Glomerular visceral epithelial cell (primary cell): ENCODE measurements around the gene COL1A1.

Experiments
- DNase-seq: peaks from one replicate; pipeline ENCODE4 v3.0.0-alpha.2; 2016; ENCODE audit errors: extremely low spot score

COL1A1 gene

DNA sequence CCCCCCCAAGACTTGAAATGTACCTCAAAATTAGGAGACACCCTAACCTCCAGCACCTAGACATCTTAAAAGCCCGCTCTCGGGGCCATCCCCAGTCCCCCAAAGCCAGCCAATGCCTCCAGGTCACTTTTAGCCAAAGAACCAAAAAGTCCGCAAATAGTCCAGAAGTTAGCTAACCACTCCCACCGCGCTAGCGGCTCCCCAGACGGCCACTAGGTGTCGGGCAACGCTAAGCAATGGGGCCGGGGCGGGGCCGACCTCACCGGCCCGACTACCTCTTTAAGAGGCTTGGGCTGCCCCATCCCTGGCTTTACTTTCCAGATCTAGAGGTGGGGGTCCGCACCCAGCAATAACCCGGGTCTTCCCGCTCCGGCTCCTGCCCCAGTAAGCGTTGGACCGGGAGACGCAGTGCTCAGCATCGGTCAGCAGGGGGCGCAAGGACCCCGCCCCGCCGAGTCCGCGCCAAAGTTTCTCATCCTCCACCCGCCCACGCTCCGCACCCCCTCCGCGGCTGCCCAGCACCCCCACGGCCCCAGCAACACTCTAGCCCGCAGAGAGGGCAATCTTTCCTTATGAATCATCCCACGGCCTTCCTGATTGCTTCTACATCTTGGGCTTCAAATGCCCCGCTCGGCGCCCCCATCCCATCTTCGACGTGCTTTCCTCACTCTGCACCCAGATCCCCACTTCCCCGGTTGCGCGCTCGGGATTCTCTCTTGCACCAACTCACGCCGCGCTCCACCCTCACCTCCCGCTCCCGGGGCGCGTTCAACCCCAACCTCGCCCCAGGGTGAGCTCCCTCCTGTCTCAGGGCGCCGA lies 765 bp downstream of the COL1A1 start:
- DNase-seq, result peak; percentile 96

DNA sequence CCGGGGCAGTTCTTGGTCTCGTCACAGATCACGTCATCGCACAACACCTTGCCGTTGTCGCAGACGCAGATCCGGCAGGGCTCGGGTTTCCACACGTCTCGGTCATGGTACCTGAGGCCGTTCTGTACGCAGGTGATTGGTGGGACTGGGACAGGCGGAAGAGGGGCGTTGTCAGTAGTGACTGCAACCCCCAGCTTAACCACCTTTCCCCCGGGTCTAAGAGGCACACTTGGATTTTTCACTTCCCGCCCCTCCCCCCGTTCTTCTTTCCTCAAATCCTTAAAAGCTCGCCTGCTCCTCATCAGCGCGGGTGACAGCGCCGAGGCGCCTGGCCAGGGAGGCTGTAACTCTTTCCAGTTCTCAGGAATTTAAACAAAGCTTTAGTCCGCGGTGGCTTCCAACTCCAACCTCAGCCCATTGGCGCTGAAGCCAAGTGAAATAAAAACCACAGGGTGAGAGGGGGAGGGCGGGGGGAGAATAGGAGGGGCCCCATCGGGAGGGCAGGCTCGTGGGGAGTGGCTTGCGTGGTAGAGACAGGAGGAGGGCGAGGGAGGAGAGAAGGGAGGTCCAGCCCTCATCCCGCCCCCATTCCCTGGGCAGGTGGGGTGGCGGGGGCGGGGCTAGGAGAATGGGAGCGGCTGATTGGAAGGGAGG lies 1.5 kb downstream of the COL1A1 start:
- peak; percentile 98 for DNase-seq

DNA sequence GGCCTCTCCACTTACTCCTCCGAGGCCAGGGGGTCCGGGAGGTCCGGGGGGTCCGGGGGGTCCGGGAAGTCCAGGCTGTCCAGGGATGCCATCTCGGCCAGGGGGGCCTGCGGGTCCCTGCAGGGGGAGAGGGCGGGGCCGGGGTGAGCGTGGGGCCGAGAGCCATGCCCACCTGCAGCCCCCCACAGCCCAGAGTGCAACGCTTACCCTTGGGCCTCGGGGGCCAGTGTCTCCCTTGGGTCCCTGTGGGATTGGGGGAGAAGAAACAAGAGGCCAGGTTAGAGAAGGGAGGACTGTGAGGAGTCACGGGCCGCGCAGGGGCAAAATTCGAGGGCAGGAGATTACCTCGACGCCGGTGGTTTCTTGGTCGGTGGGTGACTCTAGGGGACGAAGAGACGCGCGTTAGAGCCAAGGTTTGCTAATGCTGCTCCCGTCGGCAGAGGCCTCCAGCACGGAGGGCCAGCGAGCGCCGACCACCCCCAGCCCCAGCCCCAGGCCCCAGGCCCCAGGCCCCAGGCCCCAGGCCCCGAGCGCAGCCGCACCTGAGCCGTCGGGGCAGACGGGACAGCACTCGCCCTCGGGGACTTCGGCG lies 2.1 kb downstream of the COL1A1 start:
- DNase-seq, result no peak

DNA sequence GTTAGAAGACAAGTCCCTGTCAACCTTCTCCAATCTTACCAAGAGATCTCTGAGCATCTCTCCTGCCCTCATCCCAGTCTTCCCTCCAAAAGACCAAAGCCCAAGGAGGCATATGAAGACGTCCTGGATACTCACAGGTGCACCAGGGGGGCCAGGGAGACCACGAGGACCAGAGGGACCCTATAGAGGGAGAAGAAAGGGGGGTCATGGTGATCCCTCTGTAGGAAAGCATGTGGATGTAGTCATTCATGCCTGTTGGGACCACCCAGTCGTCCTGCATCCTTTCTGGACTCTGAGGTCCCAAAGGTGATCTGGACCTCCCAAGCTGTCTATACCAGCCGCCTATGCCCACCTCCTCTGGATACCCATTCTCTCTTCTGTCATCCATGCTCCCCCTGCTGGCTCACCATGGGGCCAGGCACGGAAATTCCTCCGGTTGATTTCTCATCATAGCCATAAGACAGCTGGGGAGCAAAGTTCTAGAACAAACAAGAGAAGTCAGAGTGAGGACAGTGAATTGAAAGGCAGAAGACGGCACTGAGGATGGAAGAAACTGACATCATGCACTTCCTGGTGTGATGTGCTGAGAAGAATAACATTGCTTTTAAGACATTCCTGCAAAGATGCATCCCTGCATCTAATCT lies 3.3 kb downstream of the COL1A1 start:
- peak; percentile 75 for DNase-seq

DNA sequence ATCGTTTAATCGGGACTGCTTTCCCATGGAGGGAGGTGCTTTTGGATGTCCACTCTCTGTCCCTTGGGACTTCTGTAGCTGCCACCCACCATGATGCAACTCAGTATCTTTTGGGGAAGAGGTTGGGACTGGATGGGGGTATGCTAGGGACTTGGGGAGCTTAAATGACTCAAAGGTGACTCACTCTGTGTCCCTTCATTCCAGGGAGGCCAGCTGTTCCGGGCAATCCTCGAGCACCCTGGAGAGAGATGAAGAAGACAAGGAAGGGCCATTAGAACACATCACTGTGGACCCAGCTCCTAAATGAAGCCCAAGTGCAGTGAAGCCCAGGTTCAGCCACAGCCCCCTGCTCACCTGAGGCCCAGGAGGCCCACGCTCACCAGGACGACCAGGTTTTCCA lies 4.6 kb downstream of the COL1A1 start:
- DNase-seq, result no peak

DNA sequence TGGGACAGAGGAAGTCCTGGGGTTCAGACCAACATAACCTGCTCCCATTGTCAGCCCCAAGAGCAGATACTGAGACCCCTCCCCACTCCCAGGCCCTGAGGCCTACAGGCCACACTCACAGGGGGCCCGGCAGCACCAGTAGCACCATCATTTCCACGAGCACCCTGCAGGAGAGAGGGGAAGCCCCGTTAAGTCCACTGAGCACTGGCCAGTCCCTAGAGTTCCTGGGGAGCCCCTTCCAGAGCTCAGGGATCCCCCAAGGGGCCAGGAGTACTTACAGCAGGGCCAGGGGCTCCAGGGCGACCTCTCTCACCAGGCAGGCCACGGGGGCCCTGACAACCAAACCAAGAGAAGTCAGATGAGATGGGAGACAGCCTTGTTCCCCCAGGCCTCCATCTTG lies 5.4 kb downstream of the COL1A1 start:
- no peak for DNase-seq

DNA sequence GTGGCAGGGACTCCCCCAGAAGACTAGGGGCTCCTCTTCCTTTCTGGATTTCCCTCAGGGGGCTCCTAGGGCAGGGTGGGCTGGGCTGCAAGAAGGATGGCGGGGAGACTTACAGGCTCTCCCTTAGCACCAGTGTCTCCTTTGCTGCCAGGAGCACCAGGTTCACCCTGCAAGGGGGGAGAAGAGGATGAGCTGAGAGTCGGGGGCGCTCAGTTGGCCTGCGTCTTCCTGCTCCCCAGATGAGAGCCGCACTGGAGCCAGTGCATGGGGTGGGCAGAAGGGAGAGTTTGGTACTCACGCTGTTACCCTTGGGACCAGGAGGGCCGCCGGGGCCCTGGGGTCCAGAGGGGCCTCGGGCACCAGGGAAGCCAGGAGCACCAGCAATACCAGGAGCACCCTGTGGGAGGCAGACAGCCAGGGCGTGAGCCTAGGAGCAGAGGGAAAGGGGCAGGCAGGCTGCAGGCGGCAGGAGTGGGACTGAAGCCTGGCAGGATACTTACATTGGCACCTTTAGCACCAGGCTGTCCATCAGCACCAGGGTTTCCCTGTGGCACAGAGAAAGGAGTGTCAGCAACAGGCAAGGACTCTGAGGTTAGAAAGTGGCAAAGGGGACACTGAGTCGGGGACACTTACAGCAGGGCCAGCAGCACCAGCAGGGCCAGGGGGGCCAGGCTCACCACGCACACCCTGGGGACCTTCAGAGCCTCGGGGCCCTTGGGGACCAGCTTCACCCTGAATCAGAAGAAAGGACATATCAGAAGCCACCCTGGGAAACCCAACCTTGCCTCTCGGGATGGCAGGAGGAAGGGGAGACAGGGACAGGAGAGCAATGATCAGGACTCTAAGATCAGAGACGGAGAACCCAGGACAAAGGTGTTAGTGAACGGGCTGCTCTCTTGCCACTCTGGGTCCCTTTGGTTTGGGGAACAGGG lies 6.2 kb downstream of the COL1A1 start:
- DNase-seq, result no peak

DNA sequence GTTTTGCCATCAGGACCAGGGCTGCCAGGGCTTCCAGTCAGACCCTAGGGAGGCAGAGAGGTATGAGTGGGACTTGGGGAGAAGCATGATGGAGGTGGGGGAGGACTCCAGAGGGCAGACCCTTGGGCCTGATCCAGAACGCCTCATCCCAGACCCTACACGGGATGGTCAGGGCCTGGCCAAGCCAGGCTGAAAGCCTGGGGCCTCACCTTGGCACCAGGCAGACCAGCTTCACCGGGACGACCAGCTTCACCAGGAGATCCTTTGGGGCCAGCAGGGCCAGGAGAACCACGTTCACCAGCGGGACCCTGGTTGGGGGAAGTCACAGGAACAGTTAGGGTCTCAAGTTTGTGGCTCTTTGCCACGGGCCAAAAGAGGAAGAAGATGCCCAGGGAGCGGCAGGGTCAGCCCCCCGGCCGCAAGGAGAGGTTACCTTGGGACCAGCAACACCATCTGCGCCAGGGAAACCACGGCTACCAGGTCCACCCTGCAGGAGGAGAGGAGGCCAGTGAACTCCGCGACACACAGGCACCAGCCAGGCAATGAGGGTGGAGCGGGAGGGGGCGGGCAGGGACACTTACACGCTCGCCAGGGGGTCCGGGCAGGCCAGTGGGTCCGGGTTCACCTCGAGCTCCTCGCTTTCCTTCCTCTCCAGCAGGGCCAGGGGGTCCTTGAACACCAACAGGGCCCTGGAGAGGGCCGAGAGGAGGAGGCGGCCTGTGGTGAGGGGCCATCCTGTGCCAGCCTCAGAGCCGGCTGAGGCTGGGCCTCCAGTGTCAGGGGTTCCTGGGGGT lies 7.1 kb downstream of the COL1A1 start:
- no peak for DNase-seq

DNA sequence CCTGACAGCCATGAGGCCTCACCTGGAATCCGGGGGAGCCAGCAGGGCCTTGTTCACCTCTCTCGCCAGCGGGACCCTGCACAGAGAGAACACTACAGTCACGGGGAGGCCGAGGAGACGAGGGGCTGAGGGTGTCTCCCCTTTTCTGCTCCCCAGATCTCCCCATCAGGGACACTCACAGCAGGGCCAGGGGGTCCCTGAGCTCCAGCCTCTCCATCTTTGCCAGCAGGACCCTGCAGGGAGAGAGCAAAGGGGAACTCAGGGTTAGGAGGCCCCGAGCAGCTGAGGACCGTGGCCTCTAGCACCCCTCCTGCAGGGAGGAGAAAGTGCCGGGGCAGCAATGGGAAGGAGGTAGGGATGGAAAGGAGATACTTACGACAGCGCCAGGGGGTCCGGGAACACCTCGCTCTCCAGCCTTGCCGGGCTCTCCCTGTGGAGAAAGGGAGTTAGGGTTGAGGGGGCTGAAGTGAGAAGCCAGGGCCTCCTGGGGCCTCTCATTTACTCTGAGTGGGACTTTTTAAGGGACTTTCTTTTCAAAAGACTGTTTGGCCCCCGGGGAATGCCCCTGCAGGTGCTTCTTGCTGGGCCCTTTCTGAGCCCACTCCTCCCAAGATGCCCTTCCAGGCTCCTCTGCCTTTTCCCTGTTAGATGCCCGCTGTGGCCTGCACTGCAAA lies 8.7 kb downstream of the COL1A1 start:
- DNase-seq, result no peak

DNA sequence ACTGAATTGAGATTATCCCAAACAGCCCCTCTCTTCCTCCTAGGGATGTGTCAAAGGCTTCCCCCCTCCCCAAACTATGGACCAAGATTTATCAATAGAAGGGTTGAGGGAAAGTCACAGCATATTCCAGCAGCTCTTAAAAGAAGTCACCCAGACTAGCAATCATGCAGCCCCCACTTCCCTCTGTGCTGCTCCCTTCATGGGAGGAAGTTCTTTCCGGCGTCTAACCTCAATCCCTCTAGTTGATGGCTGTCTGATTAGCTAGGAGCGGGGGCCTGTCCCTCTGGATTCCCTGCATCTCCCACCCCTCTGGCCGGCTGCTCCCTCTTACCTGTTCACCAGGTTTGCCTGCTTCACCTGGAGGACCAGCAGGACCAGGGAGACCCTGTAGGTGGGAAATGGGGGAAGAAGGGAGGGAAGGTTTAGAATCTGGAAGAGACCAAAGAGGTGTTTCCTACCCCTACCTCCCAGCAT lies 9.2 kb downstream of the COL1A1 start:
- DNase-seq, result no peak

DNA sequence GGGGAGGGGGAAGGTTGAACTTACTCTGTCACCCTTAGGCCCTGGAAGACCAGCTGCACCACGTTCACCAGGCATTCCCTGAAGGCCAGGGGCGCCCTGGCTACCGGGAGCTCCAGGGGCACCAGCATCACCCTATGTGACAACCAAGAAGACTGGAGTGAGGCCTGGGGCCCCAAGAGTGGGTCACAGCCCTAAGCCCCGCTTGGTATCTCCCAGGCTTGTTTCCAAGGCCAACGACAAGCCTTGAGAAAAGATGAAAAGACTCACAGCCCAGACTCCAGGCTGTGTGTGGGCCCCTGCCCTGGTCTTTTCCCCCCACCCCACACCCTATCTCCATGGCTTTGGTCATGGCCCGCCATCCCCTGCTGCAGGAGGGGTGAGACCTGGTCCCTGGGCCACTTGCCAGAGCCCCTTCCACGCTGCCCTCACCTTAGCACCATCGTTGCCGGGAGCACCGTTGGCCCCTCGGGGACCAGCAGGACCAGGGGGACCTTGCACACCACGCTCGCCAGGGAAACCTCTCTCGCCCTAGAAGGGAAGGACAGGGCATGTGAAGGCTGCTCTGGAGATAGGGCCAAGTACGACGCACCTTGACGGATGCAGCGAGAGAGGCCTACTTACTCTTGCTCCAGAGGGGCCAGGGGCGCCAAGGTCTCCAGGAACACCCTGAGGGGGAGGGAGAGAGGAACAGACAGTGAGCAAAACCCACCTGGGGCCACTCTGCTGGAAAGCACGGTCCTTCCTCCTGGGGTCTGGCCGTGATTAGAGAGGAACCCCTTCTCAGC lies 9.9 kb downstream of the COL1A1 start:
- DNase-seq, result no peak

DNA sequence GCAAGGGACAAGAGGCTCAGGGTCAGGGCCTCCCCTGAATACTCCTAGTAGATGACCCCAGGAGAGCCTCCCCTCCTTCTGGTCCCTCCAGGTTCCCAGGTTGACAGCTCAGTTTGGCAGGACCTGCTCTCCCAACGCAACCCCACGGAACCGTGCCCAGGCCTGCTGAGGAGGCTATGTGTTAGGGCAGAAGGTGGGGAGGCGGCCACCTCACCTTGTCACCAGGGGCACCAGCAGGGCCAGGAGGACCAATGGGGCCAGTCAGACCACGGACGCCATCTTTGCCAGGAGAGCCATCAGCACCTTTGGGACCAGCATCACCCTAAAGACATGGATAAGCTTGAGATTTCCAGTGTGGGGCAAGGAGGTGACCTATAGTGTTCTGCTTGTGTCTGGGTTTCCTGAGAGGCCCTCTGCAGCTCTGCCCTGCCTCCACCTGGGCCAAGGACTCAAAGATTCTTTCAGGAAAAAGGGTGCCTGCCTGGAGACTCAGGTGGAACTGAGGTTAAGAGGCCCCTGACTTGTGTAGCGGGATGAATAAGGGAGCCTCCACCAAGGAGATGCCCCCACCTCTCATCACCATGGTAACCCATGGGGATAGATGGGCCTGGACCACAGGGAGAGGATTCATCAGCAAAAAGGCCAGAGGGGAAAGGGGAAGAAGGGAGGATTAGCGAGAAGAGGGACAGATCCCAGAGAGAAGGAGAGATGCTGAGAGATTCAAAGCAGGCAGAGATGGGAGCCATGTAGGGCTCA lies 10.7 kb downstream of the COL1A1 start:
- DNase-seq, result no peak

DNA sequence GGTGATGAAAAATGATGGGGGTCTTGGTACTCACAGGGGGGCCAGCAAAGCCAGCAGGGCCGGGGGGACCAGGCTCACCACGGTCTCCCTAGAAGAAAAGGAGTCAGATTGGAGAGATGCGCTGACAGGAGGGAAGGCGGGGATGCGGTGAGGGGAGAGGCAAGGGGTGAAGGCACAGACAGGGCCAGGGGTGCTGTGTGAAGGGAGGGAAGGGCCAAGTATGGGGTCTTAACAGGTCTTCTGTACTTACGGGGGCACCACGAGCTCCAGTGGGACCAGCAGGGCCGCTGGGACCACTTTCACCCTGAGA lies 11.2 kb downstream of the COL1A1 start:
- no peak for DNase-seq

DNA sequence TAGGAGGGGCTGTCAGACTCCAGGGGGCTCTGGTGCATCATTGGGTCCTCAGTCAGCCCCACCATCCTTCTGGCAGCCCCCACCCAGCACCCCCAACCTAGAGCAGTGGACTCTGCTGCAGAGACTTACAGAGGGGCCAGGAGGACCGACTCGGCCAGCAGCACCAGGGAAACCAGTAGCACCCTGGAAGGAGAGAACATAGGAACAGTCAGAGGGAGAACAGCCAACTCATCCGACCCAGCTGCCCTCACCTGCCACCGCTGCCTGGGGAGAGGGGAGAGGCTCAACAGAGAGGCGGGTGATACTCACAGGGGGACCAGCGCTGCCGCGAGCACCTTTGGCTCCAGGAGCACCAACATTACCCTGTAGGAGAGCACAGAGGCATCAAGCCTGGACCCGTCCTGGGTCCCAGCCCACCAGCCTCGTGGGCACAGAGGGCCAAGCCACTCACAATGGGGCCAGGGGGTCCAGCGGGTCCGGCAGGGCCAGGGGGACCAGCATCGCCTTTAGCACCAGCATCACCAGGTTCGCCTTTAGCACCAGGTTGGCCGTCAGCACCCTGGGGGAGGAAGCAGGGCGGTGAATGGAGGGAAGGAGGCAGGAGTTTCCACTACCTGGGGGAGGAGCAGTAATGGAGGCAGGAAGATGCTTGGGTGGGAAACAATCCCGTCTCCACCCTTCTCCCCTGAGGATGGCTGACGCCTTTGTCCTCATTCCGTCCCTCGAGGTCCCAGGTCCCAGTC lies 11.7 kb downstream of the COL1A1 start:
- no peak for DNase-seq

DNA sequence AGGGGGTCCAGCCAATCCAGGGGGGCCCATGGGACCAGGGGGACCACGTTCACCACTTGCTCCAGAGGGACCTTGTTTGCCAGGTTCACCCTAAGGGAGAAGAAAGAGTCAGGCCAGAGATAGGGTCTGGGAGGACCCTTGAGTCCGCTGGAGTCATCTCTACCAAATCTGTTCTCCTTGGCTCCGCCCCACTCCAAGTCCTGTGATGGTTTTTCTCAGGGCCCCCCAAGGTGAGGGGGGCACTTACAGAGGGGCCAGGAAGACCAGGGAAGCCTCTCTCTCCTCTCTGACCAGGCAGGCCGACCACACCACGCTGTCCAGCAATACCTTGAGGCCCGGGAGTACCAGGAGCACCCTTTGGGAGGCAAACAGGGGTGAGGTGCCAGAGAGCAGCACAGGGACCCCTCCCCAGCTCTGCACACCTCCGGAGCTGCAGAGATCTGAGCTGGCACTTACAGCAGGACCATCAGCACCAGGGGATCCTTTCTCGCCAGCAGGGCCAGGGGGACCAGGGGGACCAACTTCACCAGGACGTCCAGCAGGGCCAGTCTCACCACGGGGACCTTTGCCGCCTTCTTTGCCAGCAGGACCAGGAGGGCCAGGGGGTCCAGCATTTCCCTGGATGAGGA lies 12.4 kb downstream of the COL1A1 start:
- DNase-seq, result no peak

DNA sequence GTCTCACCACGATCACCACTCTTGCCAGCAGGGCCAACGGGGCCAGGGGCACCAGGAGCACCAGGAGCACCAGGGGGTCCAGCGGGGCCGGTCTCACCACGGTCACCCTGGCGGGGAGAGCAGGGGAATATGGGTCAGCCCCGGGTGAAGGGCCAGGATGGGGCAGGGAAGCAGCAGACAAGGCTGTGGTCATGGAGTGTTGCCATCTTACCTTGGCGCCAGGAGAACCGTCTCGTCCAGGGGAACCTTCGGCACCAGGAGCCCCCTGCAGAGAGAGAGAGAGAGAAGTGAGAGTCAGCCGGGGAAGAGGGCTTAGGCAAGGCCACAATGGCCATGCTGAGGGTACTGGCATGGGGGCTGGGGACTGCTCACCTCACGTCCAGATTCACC lies 12.9 kb downstream of the COL1A1 start:
- no peak for DNase-seq

DNA sequence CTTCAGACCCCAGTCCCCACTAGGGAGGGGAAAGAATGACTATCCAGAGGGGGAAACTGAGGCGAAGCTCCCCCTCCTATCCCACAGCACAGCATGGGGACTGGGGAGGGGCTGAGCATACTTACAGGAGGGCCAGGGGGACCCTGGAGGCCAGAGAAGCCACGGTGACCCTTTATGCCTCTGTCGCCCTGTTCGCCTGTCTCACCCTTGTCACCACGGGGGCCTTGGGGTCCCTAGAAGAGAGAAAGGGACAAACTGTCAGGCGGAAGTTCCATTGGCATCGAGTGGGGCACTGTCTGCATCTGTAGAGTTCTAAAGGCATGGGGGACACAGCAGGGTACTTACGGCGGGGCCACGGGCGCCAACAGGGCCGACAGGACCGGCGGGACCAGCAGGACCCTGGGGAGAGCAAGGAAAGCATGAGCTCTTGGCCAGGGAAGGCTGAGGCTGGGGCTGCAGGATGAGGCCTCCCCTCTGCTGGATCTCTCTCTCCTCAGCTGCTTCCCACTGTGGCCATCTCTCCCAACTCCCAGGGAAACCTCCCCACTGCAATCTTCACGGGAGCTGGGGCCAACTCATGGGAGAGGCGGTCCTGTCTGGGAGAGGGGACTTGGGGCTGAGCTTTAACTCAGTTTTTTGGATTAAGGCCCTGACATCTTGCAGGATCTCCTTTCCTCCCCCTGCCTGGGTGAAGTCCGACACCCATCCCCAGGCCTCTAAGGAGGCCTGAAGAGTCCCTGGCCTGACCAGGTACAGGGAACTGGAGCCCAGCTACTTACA lies 13.5 kb downstream of the COL1A1 start:
- no peak for DNase-seq
